ENCODE measurements around the gene ELFN1. TPM values are rescaled to one million over a fixed set of nuclear protein-coding genes. Genes with fewer than 3 reads are reported as not detected.

ELFN1 gene
- total and polyA plus RNA-seq, 8 donors, result 0.20 to 0.94 (median 0.73) TPM

- no peak overlapping the region for H3K27ac ChIP-seq
- H3K27me3 ChIP-seq, result no peaks in the 10 kb centered on the region
- intact Hi-C loops (cut with DNase I), result no loop called here
- DNase-seq (peak in 1 of 6 donors; percentile 40), FAIRE-seq (no peak), ATAC-seq (no peak)
- whole genome bisulfite sequencing, 2 donors, result 88 to 96% methylated on average over 8 of the region's 8 CpGs
- no peak overlapping the region for H3K4me3 ChIP-seq
- H3K9me3 ChIP-seq, result no peaks in the 10 kb centered on the region
- no peaks in the 10 kb centered on the region for H3K36me3 ChIP-seq
- no peaks in the 10 kb centered on the region for H3K4me1 ChIP-seq
- TF ChIP-seq CTCF (IDR thresholded peaks at IDR 0.05), result no peak
Observed at GRCh38 chr7:1729183-1729582, 59.1 kb downstream of the ELFN1 start.

- ATAC-seq (no peak), DNase-seq (peak in 1 of 6 donors; percentile 33), FAIRE-seq (no peak)
- no peaks in the 10 kb centered on the region for H3K27me3 ChIP-seq
- H3K9me3 ChIP-seq, result no peaks in the 10 kb centered on the region
- H3K27ac ChIP-seq, result no peak overlapping the region
- WGBS, 2 donors, result 91% methylated on average over 16 of the region's 16 CpGs
- no peak overlapping the region for H3K4me3 ChIP-seq
- TF ChIP-seq CTCF (IDR thresholded peaks at IDR 0.05), result no peak
- H3K36me3 ChIP-seq, result no peaks in the 10 kb centered on the region
- intact Hi-C loops (cut with DNase I), result no loop called here
- no peaks in the 10 kb centered on the region for H3K4me1 ChIP-seq
Observed at GRCh38 chr7:1729773-1730172, 59.7 kb downstream of the ELFN1 start.

- Histone ChIP-seq H3K4me1 (no peaks in the 10 kb centered on the region), H3K4me3 (no peak overlapping the region), H3K27ac (no peak overlapping the region), H3K9me3 (no peaks in the 10 kb centered on the region), H3K27me3 (no peaks in the 10 kb centered on the region), H3K36me3 (no peaks in the 10 kb centered on the region)
- intact Hi-C loops (cut with DNase I), result no loop called here
- no peak for TF ChIP-seq CTCF (IDR thresholded peaks at IDR 0.05)
- no peak for ATAC-seq
- DNase-seq, result no peak
- no peak for FAIRE-seq
- WGBS, 2 donors, result 76 to 87% methylated on average over 7 of the region's 7 CpGs
Observed at GRCh38 chr7:1732072-1732471, 62.0 kb downstream of the ELFN1 start.

GRCh38 chr7:1732645-1733044 is 62.6 kb downstream of the ELFN1 start:
- Histone ChIP-seq H3K4me1 (no peaks in the 10 kb centered on the region), H3K9me3 (no peaks in the 10 kb centered on the region), H3K27ac (no peak overlapping the region), H3K36me3 (no peaks in the 10 kb centered on the region), H3K4me3 (no peak overlapping the region), H3K27me3 (no peaks in the 10 kb centered on the region)
- no peak for ATAC-seq
- intact Hi-C loops (cut with DNase I), result no loop called here
- FAIRE-seq, result no peak
- 69 to 84% methylated on average over 10 of the region's 10 CpGs for WGBS, 2 donors
- peak in 2 of 6 donors; percentile 3 to 13 for DNase-seq
- TF ChIP-seq CTCF (IDR thresholded peaks at IDR 0.05), result no peak

- 55 to 60% methylated on average over 19 of the region's 19 CpGs for WGBS, 2 donors
- Histone ChIP-seq H3K36me3 (no peaks in the 10 kb centered on the region), H3K4me1 (no peaks in the 10 kb centered on the region), H3K4me3 (no peak overlapping the region), H3K27me3 (no peaks in the 10 kb centered on the region), H3K27ac (no peak overlapping the region), H3K9me3 (no peaks in the 10 kb centered on the region)
- intact Hi-C loops (cut with DNase I), result no loop called here
- TF ChIP-seq CTCF (IDR thresholded peaks at IDR 0.05), result no peak
- DNase-seq, result peak in 2 of 6 donors; percentile 7 to 41
- no peak for FAIRE-seq
- no peak for ATAC-seq
Observed at GRCh38 chr7:1733206-1733907, 63.3 kb downstream of the ELFN1 start.
